GM19328 (cell line): ENCODE measurements around the gene SERPINA5.

ENCODE experiments used
- ATAC-seq: cut with Tn5 transposase; IDR thresholded peaks from one replicate; pipeline ENCODE4 v1.9.1; 2021; ENCODE audit warnings: mild to moderate bottlenecking, moderate library complexity; ENCODE audit not compliant: unreplicated experiment

The SERPINA5 gene

GRCh38 chr14:94581127-94581999 is at the start of gene SERPINA5:
TSS of gene SERPINA5 (plus strand) at chr14:94581426. CDS start at chr14:94587363, 5,937 bp downstream.
- ATAC-seq, result no peak

- no peak for ATAC-seq
Observed at GRCh38 chr14:94532447-94532846, 48.8 kb upstream of the SERPINA5 start.

GRCh38 chr14:94535506-94535905 is 45.7 kb upstream of the SERPINA5 start:
- no peak for ATAC-seq

- ATAC-seq, result no peak
Observed at GRCh38 chr14:94536836-94537235, 44.4 kb upstream of the SERPINA5 start.

- ATAC-seq, result no peak
Observed at GRCh38 chr14:94538070-94538740, 43.0 kb upstream of the SERPINA5 start.

- no peak for ATAC-seq
Observed at GRCh38 chr14:94539181-94539580, 42.0 kb upstream of the SERPINA5 start.

GRCh38 chr14:94540031-94540794 is 41.0 kb upstream of the SERPINA5 start:
- no peak for ATAC-seq

- ATAC-seq, result no peak
Observed at GRCh38 chr14:94541234-94541975, 39.8 kb upstream of the SERPINA5 start.

- ATAC-seq, result no peak
Observed at GRCh38 chr14:94542111-94542810, 39.0 kb upstream of the SERPINA5 start.

GRCh38 chr14:94542811-94543440 is 38.3 kb upstream of the SERPINA5 start:
- no peak for ATAC-seq

- no peak for ATAC-seq
Observed at GRCh38 chr14:94543449-94544124, 37.6 kb upstream of the SERPINA5 start.

- ATAC-seq, result no peak
Observed at GRCh38 chr14:94544726-94545125, 36.5 kb upstream of the SERPINA5 start.

GRCh38 chr14:94545131-94545841 is 35.9 kb upstream of the SERPINA5 start:
- no peak for ATAC-seq

GRCh38 chr14:94547151-94547680 is 34.0 kb upstream of the SERPINA5 start:
- no peak for ATAC-seq

- ATAC-seq, result no peak
Observed at GRCh38 chr14:94547726-94548125, 33.5 kb upstream of the SERPINA5 start.

- ATAC-seq, result no peak
Observed at GRCh38 chr14:94548131-94548998, 32.9 kb upstream of the SERPINA5 start.
